GM18526 (cell line): Measurements from ENCODE around the gene DENND2D.

Experiments used
- POLR2A ChIP-seq: IDR thresholded peaks from 3 replicates; pipeline ENCODE4 v1.6.1; 2011; ENCODE audit not compliant: insufficient read length; ENCODE audit errors: extremely low read depth

DENND2D gene

DNA sequence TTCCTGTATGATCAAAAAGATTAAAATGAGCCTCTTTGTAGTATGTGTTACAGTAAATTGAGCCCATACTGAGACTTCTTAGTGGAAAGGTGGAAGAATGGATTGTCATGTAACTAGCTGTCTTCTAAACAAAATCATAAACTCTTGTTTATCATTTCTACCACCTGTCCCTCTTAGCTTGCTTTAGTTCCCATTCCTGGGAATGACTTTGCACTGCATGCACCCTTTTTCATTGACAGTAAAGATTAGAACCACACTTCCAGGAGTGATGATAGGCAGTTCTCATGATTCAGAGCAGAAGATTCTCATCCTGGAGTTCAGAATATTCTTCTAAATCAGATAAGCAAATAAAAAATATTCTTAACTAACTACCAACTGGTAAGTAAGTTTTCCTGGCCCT, 28.0 kb downstream of the DENND2D start:
- no peak for TF ChIP-seq POLR2A

DNA sequence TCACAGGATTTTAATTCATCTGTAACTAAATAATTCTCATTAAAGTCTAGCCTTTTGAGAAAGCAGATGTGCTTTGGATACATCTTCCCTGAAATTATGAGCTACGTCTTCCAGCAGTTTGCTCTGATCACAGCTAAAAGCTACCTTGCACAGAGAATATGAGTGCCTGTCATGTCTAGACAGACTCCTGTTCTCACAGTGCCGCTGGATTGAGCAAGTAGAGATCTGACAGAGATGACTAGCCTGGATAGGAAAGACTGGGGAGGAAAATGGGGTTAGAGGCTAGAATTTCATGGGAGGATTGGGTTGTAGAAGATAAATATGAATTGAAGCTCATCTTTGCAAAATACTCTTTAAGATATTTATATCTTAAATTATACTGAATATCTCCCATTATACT, 36.3 kb downstream of the DENND2D start:
- TF ChIP-seq POLR2A, result no peak

DNA sequence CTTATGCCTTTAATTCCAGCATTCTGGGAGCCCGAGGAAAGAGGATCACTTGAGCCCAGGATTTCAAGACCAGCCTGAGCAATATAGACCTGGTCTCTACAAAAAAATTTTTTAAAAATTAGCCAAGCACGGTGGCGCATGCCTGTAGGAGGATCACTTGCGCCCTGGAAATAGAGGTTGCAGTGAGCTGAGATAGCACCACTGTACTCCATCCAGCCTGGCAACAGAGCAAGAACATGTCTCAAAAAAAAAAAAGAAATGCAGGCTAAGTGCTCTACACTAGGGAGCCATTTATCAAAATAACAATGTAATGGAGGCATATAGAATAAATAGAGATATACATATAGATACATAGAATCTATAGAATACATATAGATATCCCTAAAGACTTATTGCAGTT, 37.1 kb downstream of the DENND2D start:
- TF ChIP-seq POLR2A, result no peak

DNA sequence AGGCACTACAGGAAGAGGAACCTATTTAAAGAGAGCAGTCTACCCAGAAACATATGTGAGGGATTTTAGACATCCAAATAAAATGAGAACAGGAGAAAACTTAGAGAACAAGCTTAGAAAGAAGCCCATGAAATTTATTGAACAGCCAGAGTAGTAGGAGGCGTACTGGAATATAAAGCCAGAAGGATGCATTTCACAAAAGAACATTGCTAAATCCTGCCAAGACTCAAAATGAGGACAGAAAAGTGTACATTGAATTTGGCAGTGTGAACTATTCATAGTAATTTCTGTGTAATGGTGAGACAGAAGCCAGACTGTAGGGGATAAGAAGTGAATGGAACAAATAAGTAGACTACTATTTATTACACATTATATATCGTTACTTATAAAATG, 38.0 kb downstream of the DENND2D start:
- no peak for TF ChIP-seq POLR2A

DNA sequence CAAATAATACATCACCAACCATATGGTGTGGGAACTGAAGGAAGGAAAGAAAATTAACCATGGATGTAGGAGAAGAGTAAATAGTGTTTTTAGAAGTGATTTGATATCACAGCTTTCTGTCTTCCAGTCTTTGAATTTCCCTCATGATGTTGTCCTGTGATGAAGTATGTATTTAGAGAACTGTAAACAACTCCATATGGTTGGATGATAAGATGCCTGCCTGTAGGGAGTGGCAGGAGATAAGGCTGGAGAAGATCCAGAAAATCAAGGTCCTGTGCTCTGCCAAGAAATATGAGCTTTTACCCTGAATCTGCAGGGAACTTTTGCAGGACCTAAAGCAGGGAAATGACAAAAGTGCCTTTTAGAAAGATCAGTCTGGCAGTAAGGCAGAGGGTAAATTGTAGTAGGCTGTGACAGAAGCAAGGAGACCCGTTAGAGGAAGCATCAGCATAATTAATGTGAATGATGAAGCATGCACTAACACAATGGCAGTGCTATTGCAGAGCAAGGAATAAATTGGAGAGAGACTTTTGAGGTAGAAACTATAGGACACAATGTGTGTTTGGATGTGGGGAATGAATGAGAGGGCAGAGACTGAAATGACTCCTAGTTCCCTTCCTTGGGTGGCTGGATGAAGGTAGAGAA, 38.5 kb downstream of the DENND2D start:
- TF ChIP-seq POLR2A, result no peak

DNA sequence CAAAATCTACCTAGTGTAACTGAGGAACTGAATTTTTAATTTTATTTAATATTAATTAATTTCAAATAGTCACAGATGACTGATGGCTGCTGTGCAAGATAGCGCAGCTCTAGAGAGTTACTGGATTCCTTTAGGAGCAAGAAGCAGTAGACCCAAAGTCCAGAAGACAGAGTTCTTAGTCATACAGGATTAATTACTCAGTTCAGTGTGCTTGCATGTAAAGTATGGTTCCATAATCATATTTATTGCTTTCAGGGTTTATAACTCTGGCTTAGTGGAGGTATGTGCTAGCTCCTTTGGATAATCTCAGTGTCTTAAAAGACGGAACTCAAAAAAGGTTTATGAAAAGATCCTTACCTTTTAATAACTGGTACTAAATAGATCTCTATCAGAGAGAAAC, 43.0 kb downstream of the DENND2D start:
- TF ChIP-seq POLR2A, result no peak

DNA sequence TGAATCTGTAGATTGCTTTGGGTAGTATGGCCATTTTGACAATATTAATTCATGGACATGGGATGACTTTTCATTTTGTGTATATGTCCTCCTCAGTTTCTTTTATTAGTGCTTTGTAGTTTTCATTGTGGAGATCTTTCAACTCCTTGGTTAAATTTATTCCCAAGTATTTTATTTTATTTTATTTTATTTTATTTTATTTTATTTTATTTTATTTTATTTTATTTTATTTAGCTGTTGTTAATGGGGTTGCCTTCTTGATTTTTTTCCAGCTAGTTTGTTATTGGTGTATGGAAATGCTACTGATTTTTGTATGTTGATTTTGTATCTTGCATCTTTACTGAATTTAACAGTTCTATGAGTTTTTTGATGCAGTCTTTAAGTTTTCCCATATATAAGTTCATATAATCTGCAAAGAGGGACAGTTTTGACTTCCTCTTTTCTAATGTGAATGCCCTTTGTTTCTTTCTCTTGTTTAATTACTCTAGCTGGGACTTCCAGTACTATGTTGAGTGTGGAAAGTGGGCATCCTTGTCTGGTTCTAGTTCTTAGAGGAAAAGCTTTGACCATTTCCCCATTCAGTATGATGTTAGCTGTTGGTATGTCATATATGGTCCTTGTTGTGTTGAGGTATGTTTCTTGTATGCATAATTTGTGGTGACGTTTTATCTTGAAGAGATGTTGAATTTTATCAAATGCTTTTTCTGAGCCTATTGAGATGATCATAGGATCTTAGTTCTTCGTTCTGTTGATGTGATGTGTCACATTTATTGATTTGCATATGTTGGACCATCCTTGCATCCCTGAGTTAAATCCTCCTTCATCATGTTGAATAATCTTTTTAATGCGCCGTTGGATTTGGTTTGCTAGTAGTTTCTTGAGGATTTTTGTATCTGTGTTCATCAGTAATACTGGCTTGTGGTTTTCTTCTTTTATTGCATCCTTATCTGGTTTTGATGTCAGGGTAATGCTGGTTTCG, 46.1 kb downstream of the DENND2D start:
- TF ChIP-seq POLR2A, result no peak

DNA sequence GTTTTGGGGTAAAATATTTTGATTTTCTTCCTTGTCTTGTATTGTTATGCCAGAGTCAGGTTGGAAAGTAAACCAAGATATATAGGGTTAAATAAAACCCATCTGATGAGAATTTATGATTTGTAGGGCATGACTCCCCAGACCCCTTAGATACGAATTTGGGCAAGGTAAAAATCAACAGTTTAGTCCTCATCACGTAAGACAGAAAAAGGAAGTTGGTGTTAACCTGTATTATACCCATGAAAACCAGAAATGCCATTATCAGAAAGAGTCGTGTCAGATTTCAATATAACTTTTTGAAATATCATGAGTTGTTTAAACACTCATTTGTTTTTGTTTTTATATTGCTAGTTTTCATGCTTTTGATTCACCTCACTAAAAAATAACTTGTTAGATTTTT, 48.6 kb downstream of the DENND2D start:
- TF ChIP-seq POLR2A, result no peak

DNA sequence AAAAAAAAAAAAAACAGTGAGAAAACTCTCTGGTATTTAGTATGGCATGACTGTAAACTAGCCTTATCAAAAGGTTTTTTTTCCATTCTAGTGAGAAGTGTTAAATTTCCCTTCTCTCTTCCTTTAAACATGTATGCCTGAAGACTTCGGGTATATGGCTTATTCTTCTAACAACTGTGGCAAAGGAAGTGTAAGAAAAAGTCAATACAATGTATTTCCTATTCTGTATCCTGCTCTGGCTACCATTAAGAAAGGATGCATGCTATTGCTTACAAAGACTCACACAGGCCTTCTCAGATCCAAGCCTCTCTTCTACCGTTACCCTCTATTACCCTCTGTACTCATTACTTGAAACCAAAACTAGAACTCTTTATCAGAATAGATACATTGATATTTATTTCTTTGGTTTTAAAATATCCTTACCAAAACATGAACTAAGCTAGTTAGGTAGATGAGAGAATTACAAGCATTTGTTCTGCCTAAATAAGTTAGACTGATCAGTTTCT, 52.0 kb downstream of the DENND2D start:
- TF ChIP-seq POLR2A, result no peak

DNA sequence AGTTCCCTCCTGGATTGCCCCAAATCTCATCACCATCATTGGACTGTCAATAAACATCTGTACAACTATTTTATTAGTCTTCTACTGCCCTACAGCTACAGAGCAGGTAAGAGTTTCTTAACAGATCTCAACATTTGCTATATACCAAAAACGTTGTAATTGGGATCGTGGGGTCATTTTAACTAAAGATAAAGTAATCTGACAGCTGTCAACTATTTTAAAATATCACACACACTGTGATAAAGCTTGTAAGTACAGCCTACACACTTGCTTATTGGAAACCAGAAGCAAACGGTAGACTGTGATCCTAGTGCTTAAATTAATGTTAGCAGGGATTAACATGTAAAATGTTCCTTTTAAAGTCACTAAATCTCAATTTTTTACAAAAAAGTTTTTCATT, 52.5 kb downstream of the DENND2D start:
- TF ChIP-seq POLR2A, result no peak

DNA sequence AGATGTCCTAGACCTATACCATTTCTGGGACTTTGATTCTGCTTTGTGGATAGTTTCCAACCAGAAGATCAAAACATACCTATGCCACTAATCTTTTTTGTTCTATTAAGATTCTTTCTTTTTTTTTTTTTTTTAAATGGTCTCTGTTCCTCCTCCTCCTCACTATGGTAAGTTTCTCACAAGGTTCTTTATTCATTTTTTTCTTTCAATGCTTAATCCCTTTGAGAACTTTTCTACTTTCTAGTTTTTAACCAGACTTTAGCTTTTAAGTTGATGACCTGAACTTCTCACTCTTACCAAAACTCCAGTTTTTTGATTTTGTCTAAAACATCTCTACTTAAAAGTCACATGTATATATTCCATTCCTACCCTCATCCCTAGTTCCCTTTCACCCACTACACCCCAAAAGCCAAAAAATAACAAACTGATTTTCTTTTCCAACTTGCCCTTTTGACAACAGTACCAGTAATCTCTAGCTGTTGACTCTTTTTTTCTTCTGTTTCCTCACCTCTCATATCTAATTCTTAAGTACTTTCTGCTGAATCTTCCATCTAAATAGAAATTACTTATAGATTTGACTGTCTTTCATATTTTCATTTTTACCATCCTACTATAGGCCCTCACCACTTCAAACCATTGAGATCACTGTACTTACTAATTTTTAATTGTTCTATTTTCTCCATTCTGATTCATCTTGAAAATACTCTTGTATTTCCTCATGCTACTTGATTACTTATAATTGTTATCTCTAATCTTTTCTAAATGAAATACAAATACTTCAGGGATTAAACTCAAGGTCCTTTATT, 54.3 kb downstream of the DENND2D start:
- TF ChIP-seq POLR2A, result no peak

DNA sequence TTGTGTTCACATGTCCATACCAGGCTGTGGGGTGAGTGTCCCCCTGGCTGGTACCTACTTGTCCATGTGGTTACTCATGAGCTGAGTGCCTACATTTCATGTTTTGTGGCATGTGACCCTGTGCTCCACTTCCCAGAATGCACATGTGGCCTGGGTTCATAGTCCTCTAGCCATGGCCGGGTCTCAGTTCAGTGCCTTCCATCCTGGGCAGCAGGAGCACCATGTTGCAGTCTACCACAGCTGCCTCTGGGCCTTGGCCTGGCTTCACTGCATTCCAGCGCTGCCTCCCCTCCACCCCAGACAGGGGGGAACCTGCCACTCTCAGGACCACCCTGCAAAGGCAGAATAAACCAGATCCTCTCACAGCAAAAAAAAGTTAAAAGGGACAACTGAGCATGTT, 54.9 kb downstream of the DENND2D start:
- no peak for TF ChIP-seq POLR2A

DNA sequence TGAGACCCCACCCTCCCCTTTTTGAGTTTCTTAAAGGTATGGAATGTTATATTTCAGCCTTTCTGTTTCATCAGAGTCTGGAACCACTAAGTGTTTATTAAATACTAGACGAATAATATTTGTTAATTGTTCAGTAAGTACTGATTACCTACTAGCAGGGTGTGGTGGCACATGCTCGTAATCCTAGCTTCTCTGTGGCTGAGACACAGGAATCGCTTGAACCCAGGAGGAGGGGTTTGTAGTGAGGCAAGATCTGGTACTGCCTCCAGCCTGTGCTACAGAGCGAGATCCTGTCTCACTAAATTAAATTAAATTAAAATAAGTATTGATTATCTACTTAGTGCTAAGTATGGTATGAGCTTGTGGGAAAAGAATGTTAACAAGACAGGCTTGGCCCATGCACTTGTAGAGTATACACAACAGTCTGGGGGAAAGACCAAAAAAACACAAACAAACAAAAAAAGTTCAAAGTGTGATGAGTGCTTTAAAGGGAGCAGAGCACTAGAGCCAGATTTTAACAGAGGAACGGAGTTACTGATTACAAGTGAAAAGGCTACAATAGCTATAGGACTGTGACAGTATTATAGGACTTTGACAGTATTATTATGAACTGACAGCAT, 58.0 kb downstream of the DENND2D start:
- no peak for TF ChIP-seq POLR2A

DNA sequence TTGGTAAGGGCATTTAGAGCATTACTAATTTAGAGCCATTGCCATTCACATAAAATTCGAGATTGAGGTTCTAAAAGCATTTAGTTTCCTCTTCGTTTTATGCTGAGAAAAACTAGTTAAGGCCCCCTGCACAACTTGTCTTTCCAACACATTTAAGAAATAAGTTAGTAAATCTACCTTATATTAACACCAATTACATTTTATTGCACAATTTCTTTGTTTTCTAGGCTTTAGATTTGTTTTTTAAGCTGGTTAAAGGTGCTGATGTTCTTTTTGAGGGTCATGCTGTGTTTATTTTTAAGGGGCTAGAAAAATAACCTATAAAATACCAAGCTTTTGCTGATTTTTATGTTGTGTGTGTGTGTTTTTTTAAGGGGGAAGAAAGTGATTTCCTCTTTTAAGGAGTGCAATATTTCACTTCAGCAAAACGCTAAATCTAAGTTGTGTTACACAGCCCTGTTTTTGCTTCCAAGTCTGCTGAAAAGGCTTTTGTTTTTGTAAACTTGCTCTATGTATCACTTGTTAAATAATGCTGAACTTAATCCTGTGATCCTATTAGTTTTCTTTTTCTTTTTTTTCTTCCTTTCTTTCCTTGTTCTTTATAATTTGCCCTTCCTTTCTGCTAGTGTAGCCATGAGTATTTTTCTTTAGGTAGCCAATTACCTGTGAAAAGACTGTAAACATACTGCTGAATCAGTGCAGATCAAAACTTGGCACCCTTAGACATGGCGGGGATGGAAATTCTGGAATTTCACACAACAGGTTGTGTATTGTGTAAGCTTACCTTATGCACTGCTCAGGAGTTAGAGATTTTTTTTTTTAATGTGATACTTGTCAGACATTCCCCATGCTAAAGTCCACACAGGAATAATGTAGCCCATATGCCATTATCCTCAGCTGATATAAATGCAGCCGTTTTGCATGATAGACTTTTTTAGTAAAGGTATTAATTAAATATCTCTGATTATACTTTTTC, 58.9 kb downstream of the DENND2D start:
- no peak for TF ChIP-seq POLR2A
